OCI-LY1 (cell line): ENCODE data around the gene DPT.

Experiments used
- H2AFZ ChIP-seq: fragments of 200-600 bp; sonication (generic), shearing (Covaris generic); 2 replicates; pipeline ENCODE4 v1.6.0; 2014; ENCODE audit warnings: antibody characterized with exemption, mild to moderate bottlenecking, low read length
- H3F3A ChIP-seq: fragments of 200-600 bp; sonication (generic), shearing (Covaris generic); 2 replicates; pipeline ENCODE4 v1.6.0; 2014; ENCODE audit warnings: mild to moderate bottlenecking, antibody characterized with exemption, low read length, moderate library complexity; ENCODE audit not compliant: insufficient read depth
- H3K27ac ChIP-seq: fragments of 200-600 bp; sonication (generic); 2 replicates; pipeline ENCODE4 v1.5.1; 2014; ENCODE audit warnings: low read length, mixed run types, mild to moderate bottlenecking, low read depth; ENCODE audit not compliant: poor library complexity, severe bottlenecking
- H3K27me3 ChIP-seq: fragments of 200-600 bp; sonication (generic); 2 replicates; pipeline ENCODE4 v1.6.0; 2014; ENCODE audit warnings: antibody characterized with exemption, mild to moderate bottlenecking, low read length, moderate library complexity; ENCODE audit not compliant: insufficient read depth
- H3K36me3 ChIP-seq: fragments of 200-600 bp; sonication (generic); 2 replicates; pipeline ENCODE4 v1.6.1; 2014; ENCODE audit warnings: mild to moderate bottlenecking, antibody characterized with exemption, low read length, moderate library complexity, mixed read lengths; ENCODE audit not compliant: insufficient read depth
- H3K4me1 ChIP-seq: fragments of 200-600 bp; sonication (generic); 2 replicates; pipeline ENCODE4 v1.5.1; 2014; ENCODE audit warnings: mild to moderate bottlenecking, low read length, moderate library complexity; ENCODE audit not compliant: insufficient read depth, severe bottlenecking
- H3K4me2 ChIP-seq: fragments of 200-600 bp; sonication (generic), shearing (Covaris generic); 2 replicates; pipeline ENCODE4 v1.6.1; 2014; ENCODE audit warnings: low read length
- H3K4me3 ChIP-seq: fragments of 200-600 bp; sonication (generic); 2 replicates; pipeline ENCODE4 v1.5.1; 2014; ENCODE audit warnings: low read length, low read depth, mild to moderate bottlenecking, mixed read lengths; ENCODE audit not compliant: poor library complexity, severe bottlenecking
- H3K79me2 ChIP-seq: fragments of 200-600 bp; shearing (Covaris generic); 2 replicates; pipeline ENCODE4 v1.6.1; 2016; ENCODE audit warnings: mixed run types, low read length, mixed read lengths; ENCODE audit not compliant: insufficient read depth
- H3K9ac ChIP-seq: fragments of 200-600 bp; sonication (generic), shearing (Covaris generic); 2 replicates; pipeline ENCODE4 v1.6.1; 2014; ENCODE audit warnings: mild to moderate bottlenecking, low read length, mixed read lengths
- H3K9me2 ChIP-seq: fragments of 200-600 bp; sonication (generic), shearing (Covaris generic); 2 replicates; pipeline ENCODE4 v1.6.1; 2014; ENCODE audit warnings: low read depth, mild to moderate bottlenecking, low read length, mixed read lengths
- H3K9me3 ChIP-seq: fragments of 200-600 bp; shearing (Covaris generic); 2 replicates; pipeline ENCODE4 v1.6.1; 2014; ENCODE audit warnings: low read length, mixed read lengths
- H4K20me1 ChIP-seq: fragments of 200-600 bp; sonication (generic), shearing (Covaris generic); 2 replicates; pipeline ENCODE4 v1.6.0; 2016; ENCODE audit warnings: mild to moderate bottlenecking, low read length; ENCODE audit not compliant: insufficient read depth
- EZH2 ChIP-seq: fragments of 200-600 bp; sonication (generic), shearing (Covaris generic); IDR thresholded peaks from 2 replicates; pipeline ENCODE4 v1.8.0; 2017; ENCODE audit warnings: borderline replicate concordance, mixed run types, mild to moderate bottlenecking, antibody characterized with exemption, low read length, moderate library complexity, mixed read lengths
- TF ChIP-seq, protein P1 (sequence below): fragments of 200-600 bp; sonication (generic), shearing (Covaris generic); IDR thresholded peaks from 2 replicates; pipeline ENCODE4 v1.5.1; 2017; ENCODE audit warnings: mild to moderate bottlenecking, antibody characterized with exemption, low read length, moderate library complexity, mixed read lengths

The DPT gene

DNA sequence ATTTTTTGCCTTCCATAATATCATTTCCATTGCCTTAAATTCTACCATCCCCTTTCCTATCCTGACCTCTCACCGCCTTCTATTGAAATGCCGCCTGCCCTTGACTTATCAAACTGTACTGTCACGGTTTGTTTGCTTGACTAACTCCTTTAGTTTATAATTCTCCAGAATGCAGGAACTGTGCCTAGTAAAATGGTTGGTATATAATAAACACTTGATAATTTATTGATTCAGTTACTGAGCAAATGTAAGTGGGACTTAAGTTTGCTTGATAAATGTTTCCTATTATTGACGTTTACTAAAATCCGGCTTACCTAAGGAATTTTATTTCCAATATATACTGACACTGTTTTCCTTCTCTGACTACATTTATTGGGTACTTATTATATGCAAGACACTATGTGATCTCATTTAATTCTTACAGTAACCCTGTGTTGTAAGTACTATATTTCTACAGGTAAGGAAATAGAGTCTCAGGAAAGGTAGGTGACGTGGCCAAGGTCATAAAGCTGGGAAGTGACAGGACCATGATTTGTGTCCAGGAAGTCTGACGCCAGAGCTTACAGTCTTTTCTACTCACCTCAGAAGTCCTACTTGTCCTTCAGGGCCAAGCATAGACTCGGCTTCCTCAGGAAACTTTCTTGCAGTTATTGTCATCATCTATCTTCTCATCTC is 35.7 kb downstream of the DPT start:
- no peaks in the 10 kb centered on the region for H4K20me1 ChIP-seq
- no peak overlapping the region for H3K9ac ChIP-seq
- no peaks in the 10 kb centered on the region for H3K4me1 ChIP-seq

DNA sequence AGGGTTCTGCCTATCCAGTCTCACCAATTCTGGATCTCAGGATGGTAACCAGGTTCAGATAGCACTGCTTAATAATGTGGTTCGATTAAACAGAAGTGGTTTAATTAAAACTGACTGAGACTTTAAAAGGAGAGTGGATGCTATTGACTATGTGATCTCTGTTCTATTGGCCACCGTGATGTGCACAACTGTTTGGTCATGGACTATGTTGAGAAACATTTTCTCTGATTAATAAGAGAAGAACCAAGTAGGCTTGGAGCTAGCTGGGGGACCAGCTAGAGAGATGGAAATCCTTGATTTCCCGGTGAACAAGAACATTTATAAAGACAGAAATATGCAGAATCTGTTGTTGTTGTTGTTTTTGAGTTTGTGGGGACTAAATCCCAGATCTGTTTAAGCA is 36.5 kb downstream of the DPT start:
- H3K9me3 ChIP-seq = no peaks in the 10 kb centered on the region
- H2AFZ ChIP-seq = no peak overlapping the region
- H3K4me3 ChIP-seq = no peak overlapping the region
- H3K36me3 ChIP-seq = no peaks in the 10 kb centered on the region
- no peaks in the 10 kb centered on the region for H3K27me3 ChIP-seq
- H4K20me1 ChIP-seq = no peaks in the 10 kb centered on the region
- H3K79me2 ChIP-seq = no peaks in the 10 kb centered on the region
- no peak for TF ChIP-seq EZH2
- TF ChIP-seq, protein P1, sequence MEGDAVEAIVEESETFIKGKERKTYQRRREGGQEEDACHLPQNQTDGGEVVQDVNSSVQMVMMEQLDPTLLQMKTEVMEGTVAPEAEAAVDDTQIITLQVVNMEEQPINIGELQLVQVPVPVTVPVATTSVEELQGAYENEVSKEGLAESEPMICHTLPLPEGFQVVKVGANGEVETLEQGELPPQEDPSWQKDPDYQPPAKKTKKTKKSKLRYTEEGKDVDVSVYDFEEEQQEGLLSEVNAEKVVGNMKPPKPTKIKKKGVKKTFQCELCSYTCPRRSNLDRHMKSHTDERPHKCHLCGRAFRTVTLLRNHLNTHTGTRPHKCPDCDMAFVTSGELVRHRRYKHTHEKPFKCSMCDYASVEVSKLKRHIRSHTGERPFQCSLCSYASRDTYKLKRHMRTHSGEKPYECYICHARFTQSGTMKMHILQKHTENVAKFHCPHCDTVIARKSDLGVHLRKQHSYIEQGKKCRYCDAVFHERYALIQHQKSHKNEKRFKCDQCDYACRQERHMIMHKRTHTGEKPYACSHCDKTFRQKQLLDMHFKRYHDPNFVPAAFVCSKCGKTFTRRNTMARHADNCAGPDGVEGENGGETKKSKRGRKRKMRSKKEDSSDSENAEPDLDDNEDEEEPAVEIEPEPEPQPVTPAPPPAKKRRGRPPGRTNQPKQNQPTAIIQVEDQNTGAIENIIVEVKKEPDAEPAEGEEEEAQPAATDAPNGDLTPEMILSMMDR = no peak
- no peak overlapping the region for H3K4me2 ChIP-seq
- H3K27ac ChIP-seq = no peak overlapping the region
- no peaks in the 10 kb centered on the region for H3F3A ChIP-seq
- H3K4me1 ChIP-seq = no peaks in the 10 kb centered on the region
- H3K9me2 ChIP-seq = no peaks in the 10 kb centered on the region
- no peak overlapping the region for H3K9ac ChIP-seq

More for the DNA sequence above, 35.7 kb downstream of the DPT start:
- Histone ChIP-seq H3K27me3 (no peaks in the 10 kb centered on the region), H3K36me3 (no peaks in the 10 kb centered on the region), H2AFZ (no peak overlapping the region), H3K9me2 (no peaks in the 10 kb centered on the region), H3F3A (no peaks in the 10 kb centered on the region), H3K79me2 (no peaks in the 10 kb centered on the region), H3K9me3 (no peaks in the 10 kb centered on the region), H3K4me3 (no peak overlapping the region), H3K27ac (no peak overlapping the region), H3K4me2 (no peak overlapping the region)
- TF ChIP-seq, protein P1 = no peak
- TF ChIP-seq EZH2 = no peak

DNA sequence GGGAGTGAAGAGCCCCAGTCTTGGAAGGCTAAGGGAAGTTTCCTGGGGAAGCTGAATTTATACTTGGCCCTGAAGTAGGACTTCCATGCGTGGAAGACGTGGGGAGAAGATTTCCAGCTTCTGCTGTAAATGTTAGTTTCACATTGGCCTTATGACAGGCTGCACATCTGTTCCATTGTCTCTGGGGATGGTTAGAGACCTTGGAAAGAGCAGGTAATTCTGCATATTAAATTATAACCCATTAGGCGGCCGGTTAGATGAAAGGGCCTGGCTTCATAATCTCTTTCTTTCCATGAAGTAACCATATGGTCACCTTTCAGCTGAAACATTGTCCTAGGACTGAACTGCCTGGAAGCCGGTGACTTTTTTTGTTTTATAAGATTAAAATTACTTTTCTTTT is 37.5 kb downstream of the DPT start:
- Histone ChIP-seq H3F3A (no peaks in the 10 kb centered on the region), H3K4me2 (no peak overlapping the region), H3K4me1 (no peaks in the 10 kb centered on the region), H3K27ac (no peak overlapping the region), H3K9ac (no peak overlapping the region), H2AFZ (no peak overlapping the region), H3K36me3 (no peaks in the 10 kb centered on the region), H3K9me3 (no peaks in the 10 kb centered on the region), H3K9me2 (no peaks in the 10 kb centered on the region), H3K79me2 (no peaks in the 10 kb centered on the region), H4K20me1 (no peaks in the 10 kb centered on the region), H3K4me3 (no peak overlapping the region), H3K27me3 (no peaks in the 10 kb centered on the region)
- no peak for TF ChIP-seq EZH2
- TF ChIP-seq, protein P1 = no peak
